GM12878 (cell line): Measurements from ENCODE around the gene MYL3. TPM values are rescaled to one million over a fixed set of nuclear protein-coding genes. Genes with fewer than 3 reads are reported as not detected.

Experiments
- ATAC-seq: fragments of 200-7000 bp; cut with Tn5 transposase; 3 replicates; pipeline ENCODE4 v1.9.1; 2020; ENCODE audit warnings: mild to moderate bottlenecking, moderate library complexity
- BruUV-seq: library from RNA; stranded (reverse); fragments of 400-500 nt; replicated peaks from 2 replicates; lab custom pipeline; 2021; lab: Mats Ljungman, UMichigan
- CTCF ChIA-PET: fragments of 300-600 bp; sonication (Branson Sonifier 250); formaldehyde crosslinking; extraction: SDS; loops from one replicate; lab custom pipeline; 2021; ENCODE audit warnings: inconsistent platforms; lab: Yijun Ruan, JAX
- POLR2A ChIA-PET: fragments of 350-600 bp; formaldehyde crosslinking; extraction: SDS; loops from one replicate; lab custom pipeline; 2021; ENCODE audit warnings: inconsistent platforms; lab: Charles Lee
- RAD21 ChIA-PET: fragments of 300-600 bp; sonication (Branson Sonifier 250); formaldehyde crosslinking; loops from one replicate; lab custom pipeline; 2023; ENCODE audit warnings: antibody characterized with exemption; ENCODE audit not compliant: unreplicated experiment; lab: Charles Lee
- SMC1A ChIA-PET: fragments of 300-600 bp; sonication (Branson Sonifier 250); formaldehyde crosslinking; loops from one replicate; lab custom pipeline; 2023; ENCODE audit not compliant: unreplicated experiment, uncharacterized antibody; lab: Charles Lee
- DNase-seq: peaks from one replicate; pipeline ENCODE4 v3.0.0-alpha.2; 2011; ENCODE audit warnings: low read depth, low spot score
- FAIRE-seq: peaks from 3 replicates; lab custom pipeline; 2011; peaks lifted over from hg19 to GRCh38; lab: Jason Lieb, UNC
- H2AFZ ChIP-seq: 2 replicates; pipeline ENCODE4 v1.6.0; 2011; ENCODE audit warnings: low read depth, low read length, control low read depth; ENCODE audit not compliant: control insufficient read depth
- H3K27ac ChIP-seq: 2 replicates; pipeline ENCODE4 v1.5.1; 2011; ENCODE audit warnings: control low read depth; ENCODE audit not compliant: control insufficient read depth, insufficient read depth
- H3K27me3 ChIP-seq, 2 experiments: replicated peaks in 1 of 2; 2 replicates each; pipeline versions ENCODE4 v1.6.0 to v1.6.1; 2011; ENCODE audit warnings: low read length in 1 of 2; ENCODE audit not compliant: control insufficient read depth in 2 of 2, insufficient read depth in 2 of 2
- H3K36me3 ChIP-seq, 2 experiments: 2 replicates each; pipeline ENCODE4 v1.5.1; 2011; ENCODE audit warnings: low read length in 1 of 2; ENCODE audit not compliant: control insufficient read depth in 2 of 2, insufficient read depth in 2 of 2
- H3K4me1 ChIP-seq: 2 replicates; pipeline ENCODE4 v1.6.1; 2011; ENCODE audit warnings: mild to moderate bottlenecking, low read length, moderate library complexity, mixed read lengths; ENCODE audit not compliant: control insufficient read depth, insufficient read depth
- H3K4me2 ChIP-seq: 2 replicates; pipeline ENCODE4 v1.6.0; 2011; ENCODE audit warnings: control low read depth; ENCODE audit not compliant: control insufficient read depth, insufficient read depth
- H3K4me3 ChIP-seq: fragments of 200-600 bp; sonication (generic); 2 replicates; pipeline ENCODE4 v1.5.1; 2016
- H3K79me2 ChIP-seq: 2 replicates; pipeline ENCODE4 v1.6.0; 2011; ENCODE audit warnings: low read length; ENCODE audit not compliant: control insufficient read depth, insufficient read depth
- H3K9ac ChIP-seq: 2 replicates; pipeline ENCODE4 v1.8.0; 2011; ENCODE audit warnings: low read length, control low read depth, mixed read lengths; ENCODE audit not compliant: control insufficient read depth, insufficient read depth
- H3K9me3 ChIP-seq: replicated peaks from 3 replicates; pipeline ENCODE4 v1.5.1; 2011; ENCODE audit warnings: mild to moderate bottlenecking, low read length; ENCODE audit not compliant: control insufficient read depth, insufficient read depth
- H4K20me1 ChIP-seq: 2 replicates; pipeline ENCODE4 v1.6.0; 2011; ENCODE audit not compliant: control insufficient read depth, insufficient read depth
- EP300 ChIP-seq, 2 experiments: fragments of 150-350 bp in 1 of 2; IDR thresholded peaks; 2 replicates each; pipeline ENCODE4 v1.6.1; 2011 to 2012; ENCODE audit warnings: low read depth in 2 of 2, low read length in 2 of 2, borderline replicate concordance in 1 of 2, improper control_type of control experiment in 1 of 2, inconsistent platforms in 1 of 2; ENCODE audit not compliant: control insufficient read depth in 1 of 2
- MYB ChIP-seq: fragments of 150-350 bp; IDR thresholded peaks from 2 replicates; pipeline ENCODE4 v1.6.1; 2014; ENCODE audit warnings: mild to moderate bottlenecking, low read depth, low read length, borderline replicate concordance
- NR2F1 ChIP-seq: fragments of 450-650 bp; conservative IDR thresholded peaks from 2 replicates; pipeline ENCODE4 v1.6.1; 2017; ENCODE audit warnings: mild to moderate bottlenecking
- SIX5 ChIP-seq: IDR thresholded peaks from 2 replicates; pipeline ENCODE4 v1.6.1; 2011; ENCODE audit warnings: mild to moderate bottlenecking, low read depth, low read length, moderate library complexity; ENCODE audit not compliant: severe bottlenecking
- SKIL ChIP-seq: fragments of 450-650 bp; IDR thresholded peaks from 2 replicates; pipeline ENCODE4 v1.6.1; 2017; ENCODE audit warnings: mild to moderate bottlenecking, low read depth, inconsistent platforms; ENCODE audit not compliant: poor library complexity, severe bottlenecking
- TCF3 ChIP-seq: IDR thresholded peaks from 2 replicates; pipeline ENCODE4 v1.6.1; 2012; ENCODE audit warnings: low read depth, mild to moderate bottlenecking, low read length, borderline replicate concordance; ENCODE audit not compliant: insufficient read depth
- ZNF622 ChIP-seq: fragments of 450-650 bp; IDR thresholded peaks from 2 replicates; pipeline ENCODE4 v1.6.1; 2017; ENCODE audit warnings: mild to moderate bottlenecking, inconsistent platforms
- ZNF687 ChIP-seq: fragments of 450-650 bp; IDR thresholded peaks from 2 replicates; pipeline ENCODE4 v1.6.1; 2017; ENCODE audit warnings: mild to moderate bottlenecking, moderate library complexity
- WGBS: methylation state at CpG from one replicate; pipeline ENCODE4 v1.1.6; 2016; ENCODE audit warnings: low lambda C conversion rate; ENCODE audit not compliant: insufficient replicate concordance, insufficient coverage; ENCODE audit errors: missing lambda C conversion rate; 5-methylcytosine and 5-hydroxymethylcytosine counted together
- in situ Hi-C: fragments of 300-500 bp; cut with MboI; formaldehyde crosslinking; loops from 9 replicates; pipeline ENCODE4 v1.14.3; 2018; ENCODE audit warnings: mixed read lengths
- intact Hi-C: fragments of 100-400 bp; cut with micrococcal nuclease; formaldehyde crosslinking; loops from one replicate; pipeline ENCODE4 v1.14.2; 2022; ENCODE audit not compliant: unreplicated experiment
- polyA plus RNA-seq, 11 experiments: library from polyadenylated mRNA; depleted of rRNA in 4 of 11; unstranded in 6 of 11; stranded (reverse) in 5 of 11; fragments of >200 nt; fragmentation: Nextera tagmentation in 4 of 11; fragmentation: Illumina TruSeq in 1 of 11; extraction: Ambion mirVana in 4 of 11; extraction: Trizol in 1 of 11; gene quantifications; 1 replicate in 1 of 11; 2 replicates in 10 of 11; pipeline versions ENCODE4 v1.2.1 to v1.2.3, GENCODE V29; 2011 to 2016; ENCODE audit warnings: inconsistent platforms in 2 of 11, missing spikeins in 2 of 11, low read depth in 1 of 11
- total RNA-seq, 4 experiments: library from RNA; depleted of rRNA in 3 of 4; stranded (reverse); fragments of >200 nt in 3 of 4; fragmentation: Illumina TruSeq in 1 of 4; extraction: Trizol in 1 of 4; gene quantifications; 2 replicates each; pipeline versions ENCODE4 v1.2.1 to v1.2.3, GENCODE V29; 2013 to 2021

The MYL3 gene
- total and polyA plus RNA-seq, 10 of the 15 experiments (the other 5 are each of a cell fraction or from before 2014, with no cell fraction given) = 0.40 TPM; not detected in 9

- no peak for ATAC-seq
- POLR2A ChIA-PET = no interaction called here
- H3K9ac ChIP-seq = no peak overlapping the region
- H3K4me2 ChIP-seq = no peak overlapping the region
- TF ChIP-seq MYB (no peak), ZNF687 (no peak), EP300 (IDR thresholded peaks at IDR 0.05; ENCODE audit: borderline replicate concordance in 1 of 2, control insufficient read depth in 1 of 2, low read depth in 2 of 2, low read length in 2 of 2) (no peak), TCF3 (no peak), SKIL (no peak), SIX5 (no peak), ZNF622 (no peak), NR2F1 (no peak)
- TF ChIP-seq, all 136 proteins: peak for 0
- peaks cover 0 to 2% of the 10 kb centered on the region in 2 experiments; a peak in 1 of 4 replicates for H3K27me3 ChIP-seq
- H3K4me3 ChIP-seq = no peak overlapping the region
- no peaks in the 10 kb centered on the region for H3K36me3 ChIP-seq
- no peak overlapping the region for H3K27ac ChIP-seq
- intact Hi-C loops (no loop called here), in situ Hi-C loops (no loop called here)
- 57% methylated on average over 9 of the region's 9 CpGs for WGBS
- H3K4me1 ChIP-seq = peaks cover 7% of the 10 kb centered on the region
- no peak for DNase-seq
- ChIA-PET SMC1A (no interaction called here), RAD21 (interaction anchor here (1.8 kb wide), 1 partner anchor 19 kb away, joined by 6 read pairs; no protein-coding TSS in a partner anchor), CTCF (interaction anchor here (0.7 to 1.5 kb wide), 2 partner anchors 20 to 37 kb away, joined by 3 to 8 read pairs; no protein-coding TSS in a partner anchor)
- FAIRE-seq = no peak
- H3K79me2 ChIP-seq = no peaks in the 10 kb centered on the region
- no peaks in the 10 kb centered on the region for H4K20me1 ChIP-seq
- H2AFZ ChIP-seq = no peak overlapping the region
- BruUV-seq = no TSS peak
- H3K9me3 ChIP-seq = no peaks in the 10 kb centered on the region
Measured at GRCh38 chr3:46875560-46875959, 12.3 kb upstream of the MYL3 start.
